Esophagus squamous epithelium (tissue), 5 donors: Measurements from ENCODE around the gene AIG1. TPM values are rescaled to one million over a fixed set of nuclear protein-coding genes. Genes with fewer than 3 reads are reported as not detected.

ENCODE experiments used
- DNase-seq: peaks from one replicate; lab custom pipeline; 2025; lab: John Stamatoyannopoulos, UW
- H3K27ac ChIP-seq, 4 donors: fragments of 200-600 bp; sonication (generic); one replicate each; pipeline ENCODE4 v1.5.1; 2016 to 2019; ENCODE audit warnings: mild to moderate bottlenecking in 1 of 4
- H3K27me3 ChIP-seq, 4 donors: fragments of 200-600 bp; sonication (generic); 1 replicate in 3 of 4; 2 replicates in 1 of 4; pipeline versions ENCODE4 v1.5.1 to v1.6.0; 2017 to 2021; ENCODE audit warnings: antibody characterized with exemption in 1 of 4
- H3K36me3 ChIP-seq, 3 donors: fragments of 200-600 bp; sonication (generic); one replicate each; pipeline ENCODE4 v1.5.1; 2016 to 2019
- H3K4me1 ChIP-seq, 3 donors: fragments of 200-600 bp; sonication (generic); one replicate each; pipeline ENCODE4 v1.5.1; 2017 to 2019
- H3K4me3 ChIP-seq, 4 donors: fragments of 200-600 bp; sonication (generic); 1 replicate in 3 of 4; 2 replicates in 1 of 4; pipeline ENCODE4 v1.5.1; 2016 to 2019; ENCODE audit warnings: mild to moderate bottlenecking in 2 of 4, moderate library complexity in 1 of 4
- H3K9me3 ChIP-seq, 3 donors: fragments of 200-600 bp; sonication (generic); one replicate each; pipeline ENCODE4 v1.5.1; 2016 to 2019
- CTCF ChIP-seq, 6 experiments: fragments of 450-650 bp in 4 of 6; fragments of 200-600 bp in 2 of 6; sonication (generic) in 2 of 6; IDR thresholded peaks; one replicate each; pipeline ENCODE4 v1.5.1; 2016 to 2019; ENCODE audit warnings: antibody characterized with exemption in 6 of 6, mild to moderate bottlenecking in 4 of 6, moderate library complexity in 4 of 6
- POLR2A ChIP-seq, 4 donors: fragments of 450-650 bp; IDR thresholded peaks; one replicate each; pipeline ENCODE4 v1.6.1; 2017; ENCODE audit warnings: antibody characterized with exemption in 4 of 4, mild to moderate bottlenecking in 4 of 4, moderate library complexity in 3 of 4
- WGBS, 2 donors: methylation state at CpG; one replicate each; pipeline ENCODE4 v1.1.5; 2018; 5-methylcytosine and 5-hydroxymethylcytosine counted together
- intact Hi-C: fragments of 100-400 bp; cut with DNase I; formaldehyde crosslinking; loops from one replicate; pipeline ENCODE4 v1.15.0; 2022
- total RNA-seq, 4 donors: library from RNA; depleted of rRNA; stranded (reverse); fragments of >200 nt; gene quantifications; one replicate each; pipeline ENCODE4 v1.1.0, GENCODE V29; 2016
- donor health status: DM: yes; HTN: yes; CAD: no.

Gene AIG1
- total RNA-seq, 4 donors from 2014 or later, result 29.1 to 30.5 (median 29.9) TPM

- intact Hi-C loops, result no loop called here
- no peak overlapping the region for H3K27ac ChIP-seq
- H3K4me3 ChIP-seq, result no peak overlapping the region
- H3K9me3 ChIP-seq, result no peaks in the 10 kb centered on the region
- peaks cover 0 to 14% (median 0%) of the 10 kb centered on the region in 3 donors for H3K4me1 ChIP-seq
- no peaks in the 10 kb centered on the region for H3K27me3 ChIP-seq
- H3K36me3 ChIP-seq, result peaks cover 0 to 13% (median 0%) of the 10 kb centered on the region in 3 donors
- WGBS, 2 donors, result 65 to 87% methylated on average over 8 of the region's 8 CpGs
- TF ChIP-seq CTCF (IDR thresholded peaks at IDR 0.05), result no peak
- no peak for TF ChIP-seq POLR2A (IDR thresholded peaks at IDR 0.05)
- no peak for DNase-seq
Observed at GRCh38 chr6:143187238-143187923, 126.7 kb downstream of the AIG1 start.

DNA sequence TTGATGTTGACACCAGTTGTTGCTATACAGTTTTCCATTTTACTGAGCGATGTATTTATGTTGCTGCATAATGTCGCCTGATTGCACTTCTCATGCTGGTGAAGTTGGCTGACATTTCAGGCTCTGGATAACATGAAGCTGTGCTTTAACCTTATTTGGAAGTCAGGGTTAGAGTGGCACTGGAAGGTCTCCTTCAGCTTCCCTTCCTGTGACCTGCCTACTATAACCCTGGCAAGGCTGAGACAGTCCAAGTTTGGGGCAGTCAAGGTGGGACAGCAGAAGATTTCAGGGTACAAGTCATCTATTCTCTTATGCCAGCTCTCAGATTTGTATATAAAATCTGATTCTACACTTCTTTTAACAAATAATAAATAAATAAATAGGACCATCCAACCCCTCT is 127.6 kb downstream of the AIG1 start:
- H3K36me3 ChIP-seq, result peaks cover 0 to 13% (median 0%) of the 10 kb centered on the region in 3 donors
- no peak overlapping the region for H3K27ac ChIP-seq
- TF ChIP-seq CTCF (IDR thresholded peaks at IDR 0.05) (no peak), POLR2A (IDR thresholded peaks at IDR 0.05) (no peak)
- no peaks in the 10 kb centered on the region for H3K27me3 ChIP-seq
- WGBS, 2 donors, result 79 to 92% methylated on average over 2 of the region's 2 CpGs
- H3K4me1 ChIP-seq, result peaks cover 0 to 14% (median 0%) of the 10 kb centered on the region in 3 donors
- H3K9me3 ChIP-seq, result no peaks in the 10 kb centered on the region
- H3K4me3 ChIP-seq, result no peak overlapping the region
- no peak for DNase-seq
- intact Hi-C loops, result no loop called here

DNA sequence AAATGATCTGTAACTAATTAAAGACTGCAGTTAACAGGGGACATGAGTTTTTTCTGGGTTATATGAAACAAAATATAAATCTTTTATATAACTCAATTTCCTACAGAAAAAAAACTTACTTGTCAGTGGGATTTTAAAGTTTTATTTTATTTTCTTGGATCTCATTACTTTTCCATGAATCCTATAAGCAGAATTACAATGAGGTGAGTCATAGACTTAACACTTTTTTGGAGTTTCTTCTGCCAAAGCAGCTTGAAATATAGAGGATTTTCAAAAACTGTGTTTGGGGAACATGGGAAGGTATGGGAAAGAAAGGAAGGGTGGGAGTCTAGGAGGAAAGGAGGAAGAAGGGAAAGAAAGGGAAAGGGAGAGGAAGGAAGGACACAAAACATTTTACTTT is 130.7 kb downstream of the AIG1 start:
- peaks cover 0 to 18% (median 0%) of the 10 kb centered on the region in 3 donors for H3K4me1 ChIP-seq
- no peak overlapping the region for H3K4me3 ChIP-seq
- H3K27me3 ChIP-seq, result no peaks in the 10 kb centered on the region
- peaks cover 0 to 13% (median 0%) of the 10 kb centered on the region in 3 donors for H3K36me3 ChIP-seq
- no peaks in the 10 kb centered on the region for H3K9me3 ChIP-seq
- intact Hi-C loops, result no loop called here
- TF ChIP-seq POLR2A (IDR thresholded peaks at IDR 0.05) (no peak), CTCF (IDR thresholded peaks at IDR 0.05) (no peak)
- H3K27ac ChIP-seq, result no peak overlapping the region
- no peak for DNase-seq

DNA sequence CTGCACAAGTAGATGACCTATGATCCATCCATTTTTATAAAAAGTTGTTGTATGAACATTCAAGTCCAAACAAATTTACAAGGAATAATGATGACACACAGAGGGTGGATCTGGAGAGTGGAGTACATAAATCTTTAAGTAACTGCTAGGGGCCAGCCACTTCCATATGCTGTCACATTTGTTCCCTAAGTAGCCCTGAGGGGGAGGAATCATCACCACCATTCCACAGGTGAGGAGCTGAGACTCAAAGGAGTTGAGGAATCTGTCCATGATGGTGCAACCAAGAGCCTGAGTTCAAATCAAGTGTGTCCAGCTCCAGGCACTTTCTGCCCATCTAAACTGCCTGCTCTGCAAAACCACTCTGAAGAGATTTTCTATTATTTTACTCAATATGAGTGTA is 132.1 kb downstream of the AIG1 start:
- H3K27me3 ChIP-seq, result no peaks in the 10 kb centered on the region
- no peak overlapping the region for H3K4me3 ChIP-seq
- DNase-seq, result no peak
- TF ChIP-seq POLR2A (IDR thresholded peaks at IDR 0.05), result no peak
- TF ChIP-seq CTCF (IDR thresholded peaks at IDR 0.05), result no peak
- H3K4me1 ChIP-seq, result peaks cover 0 to 18% (median 0%) of the 10 kb centered on the region in 3 donors
- H3K36me3 ChIP-seq, result peaks cover 0 to 5% (median 0%) of the 10 kb centered on the region in 3 donors
- intact Hi-C loops, result no loop called here
- H3K9me3 ChIP-seq, result no peaks in the 10 kb centered on the region
- no peak overlapping the region for H3K27ac ChIP-seq

DNA sequence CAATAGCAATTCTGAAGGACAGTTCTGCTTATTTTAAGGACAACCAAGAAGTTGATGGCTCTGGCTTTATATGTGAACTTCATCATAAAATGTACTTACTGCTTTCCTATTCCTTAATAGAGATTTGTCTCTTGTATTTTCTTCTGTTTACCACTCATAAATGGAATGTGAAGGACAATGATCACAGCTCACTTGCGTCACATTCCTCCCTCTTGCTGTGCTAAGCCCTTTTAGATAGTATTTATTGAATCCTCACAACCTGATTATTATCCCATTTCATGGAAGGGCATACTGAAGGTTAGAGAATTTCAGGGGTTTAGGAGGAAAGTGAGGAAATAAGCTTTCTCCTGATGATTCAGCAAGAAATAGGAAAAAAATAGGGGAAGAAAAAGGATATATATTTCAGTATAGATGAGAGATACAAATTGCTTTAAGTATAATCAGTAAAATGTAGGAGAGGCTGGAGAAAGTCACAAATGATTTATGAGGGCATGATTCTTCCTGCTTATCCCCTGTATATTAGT is 132.9 kb downstream of the AIG1 start:
- no peak for DNase-seq
- Histone ChIP-seq H3K4me3 (no peak overlapping the region), H3K9me3 (no peaks in the 10 kb centered on the region), H3K27me3 (no peaks in the 10 kb centered on the region), H3K27ac (no peak overlapping the region), H3K4me1 (peaks cover 0 to 11% (median 0%) of the 10 kb centered on the region in 3 donors), H3K36me3 (no peaks in the 10 kb centered on the region)
- intact Hi-C loops, result no loop called here
- TF ChIP-seq POLR2A (IDR thresholded peaks at IDR 0.05), result no peak
- no peak for TF ChIP-seq CTCF (IDR thresholded peaks at IDR 0.05)
- WGBS, 2 donors, result 94 to 100% methylated on average over 1 of the region's 1 CpG
